GM23338 (cell line): ENCODE measurements around the gene DROSHA. TPM values are rescaled to one million over a fixed set of nuclear protein-coding genes. Genes with fewer than 3 reads are reported as not detected.

ENCODE experiments used
- ATAC-seq: fragments of 200-7000 bp; cut with Tn5 transposase; 3 replicates; pipeline ENCODE4 v1.9.1; 2020
- DNase-seq: peaks from one replicate; pipeline ENCODE4 v3.0.0-alpha.2; 2015; ENCODE audit warnings: low spot score
- H2AFZ ChIP-seq: fragments of 200-600 bp; sonication (generic); 2 replicates; pipeline ENCODE4 v1.8.0; 2016; ENCODE audit warnings: antibody characterized with exemption, mild to moderate bottlenecking, moderate library complexity
- H3F3A ChIP-seq: fragments of 200-600 bp; sonication (generic); replicated peaks from 2 replicates; pipeline ENCODE4 v1.8.0; 2017; ENCODE audit warnings: antibody characterized with exemption, mixed run types, low read depth
- H3K27ac ChIP-seq: fragments of 200-600 bp; sonication (generic); 2 replicates; pipeline ENCODE4 v1.6.1; 2016; ENCODE audit warnings: low read depth
- H3K27me3 ChIP-seq: fragments of 200-600 bp; sonication (generic); 2 replicates; pipeline ENCODE4 v1.8.0; 2016; ENCODE audit warnings: mild to moderate bottlenecking, mixed run types, moderate library complexity; ENCODE audit not compliant: insufficient read depth
- H3K36me3 ChIP-seq: fragments of 200-600 bp; sonication (generic); 2 replicates; pipeline ENCODE4 v1.8.0; 2016; ENCODE audit warnings: mild to moderate bottlenecking; ENCODE audit not compliant: insufficient read depth
- H3K4me1 ChIP-seq: fragments of 200-600 bp; sonication (generic); 2 replicates; pipeline ENCODE4 v1.8.0; 2016; ENCODE audit warnings: mild to moderate bottlenecking, moderate library complexity; ENCODE audit not compliant: insufficient read depth
- H3K4me2 ChIP-seq: fragments of 200-600 bp; sonication (generic); 2 replicates; pipeline ENCODE4 v1.7.1; 2017; ENCODE audit warnings: mixed run types
- H3K4me3 ChIP-seq: fragments of 200-600 bp; sonication (generic); 2 replicates; pipeline ENCODE4 v1.6.1; 2016; ENCODE audit warnings: mixed run types
- H3K79me2 ChIP-seq: fragments of 200-600 bp; sonication (generic); replicated peaks from 2 replicates; pipeline ENCODE4 v1.8.0; 2017; ENCODE audit warnings: mild to moderate bottlenecking; ENCODE audit not compliant: insufficient read depth
- H3K9me2 ChIP-seq: fragments of 200-600 bp; sonication (generic); 2 replicates; pipeline ENCODE4 v1.8.0; 2017; ENCODE audit not compliant: insufficient read depth
- H4K20me1 ChIP-seq: fragments of 200-600 bp; sonication (generic); replicated peaks from 2 replicates; pipeline ENCODE4 v1.8.0; 2017; ENCODE audit warnings: mild to moderate bottlenecking; ENCODE audit not compliant: insufficient read depth
- H3K27ac Mint-ChIP-seq: 2 replicates; pipeline ENCODE4 v1.8.0; 2020; ENCODE audit warnings: inconsistent platforms, mild to moderate bottlenecking, moderate library complexity, mixed read lengths
- H3K27me3 Mint-ChIP-seq: 3 replicates; pipeline ENCODE4 v1.8.0; 2022; ENCODE audit warnings: low read depth, mild to moderate bottlenecking, moderate library complexity, mixed read lengths, inconsistent platforms; ENCODE audit not compliant: insufficient read depth, poor library complexity
- H3K36me3 Mint-ChIP-seq: 3 replicates; pipeline ENCODE4 v1.8.0; 2021; ENCODE audit warnings: low read depth, mild to moderate bottlenecking, inconsistent platforms, moderate library complexity, mixed read lengths
- H3K4me1 Mint-ChIP-seq: 3 replicates; pipeline ENCODE4 v1.8.0; 2020; ENCODE audit warnings: mild to moderate bottlenecking, inconsistent platforms, mixed read lengths
- H3K4me3 Mint-ChIP-seq: 3 replicates; pipeline ENCODE4 v1.8.0; 2021; ENCODE audit warnings: moderate library complexity, mild to moderate bottlenecking, inconsistent platforms, mixed read lengths
- H3K9me3 Mint-ChIP-seq: 3 replicates; pipeline ENCODE4 v1.8.0; 2020; ENCODE audit warnings: moderate library complexity, mild to moderate bottlenecking, inconsistent platforms, mixed read lengths
- CREB1 ChIP-seq: fragments of 250-450 bp; sonication (Bioruptor Pico); IDR thresholded peaks from 2 replicates; pipeline ENCODE4 v1.5.0; 2020; ENCODE audit warnings: low read depth, mild to moderate bottlenecking, moderate library complexity
- ETS1 ChIP-seq: IDR thresholded peaks from 2 replicates; pipeline ENCODE4 v1.6.1; 2016; ENCODE audit warnings: antibody characterized with exemption
- EZH2 ChIP-seq: fragments of 200-600 bp; sonication (generic); IDR thresholded peaks from one replicate; pipeline ENCODE4 v1.8.0; 2017; ENCODE audit warnings: antibody characterized with exemption, mild to moderate bottlenecking, low read depth; ENCODE audit not compliant: unreplicated experiment
- JUNB ChIP-seq: IDR thresholded peaks from one replicate; pipeline ENCODE4 v1.6.1; 2016; ENCODE audit warnings: antibody characterized with exemption; ENCODE audit not compliant: unreplicated experiment
- NANOG ChIP-seq: IDR thresholded peaks from 2 replicates; pipeline ENCODE4 v1.6.1; 2016; ENCODE audit warnings: antibody characterized with exemption, borderline replicate concordance
- POLR2AphosphoS5 ChIP-seq: IDR thresholded peaks from 2 replicates; pipeline ENCODE4 v1.6.1; 2016; ENCODE audit warnings: antibody characterized with exemption, low read depth
- REST ChIP-seq: IDR thresholded peaks from one replicate; pipeline ENCODE4 v1.6.1; 2018; ENCODE audit warnings: antibody characterized with exemption; ENCODE audit not compliant: unreplicated experiment
- STAT1 ChIP-seq: IDR thresholded peaks from one replicate; pipeline ENCODE4 v1.6.1; 2016; ENCODE audit warnings: antibody characterized with exemption; ENCODE audit not compliant: unreplicated experiment
- ZNF114 ChIP-seq: fragments of 250-450 bp; sonication (Bioruptor Pico); IDR thresholded peaks from 2 replicates; pipeline ENCODE4 v1.5.0; 2020; ENCODE audit warnings: mild to moderate bottlenecking, moderate library complexity
- ZNF331 ChIP-seq: fragments of 250-450 bp; sonication (Bioruptor Pico); IDR thresholded peaks from 2 replicates; pipeline ENCODE4 v1.5.0; 2020; ENCODE audit warnings: low read depth, mild to moderate bottlenecking, moderate library complexity
- ZNF462 ChIP-seq: fragments of 250-450 bp; sonication (Bioruptor Pico); IDR thresholded peaks from 2 replicates; pipeline ENCODE4 v1.5.0; 2020; ENCODE audit warnings: mild to moderate bottlenecking, moderate library complexity
- polyA plus RNA-seq: library from polyadenylated mRNA; unstranded; fragments of >200 nt; fragmentation: Nextera tagmentation; extraction: Ambion mirVana; gene quantifications from 2 replicates; pipeline ENCODE4 v1.2.1, GENCODE V29; 2016
- total RNA-seq: library from RNA; depleted of rRNA; stranded (reverse); fragments of >200 nt; shearing (Covaris generic); gene quantifications from 2 replicates; pipeline ENCODE4 v1.2.3, GENCODE V29; 2014
- TF ChIP-seq, protein P1 (sequence below), 2 experiments: fragments of 200-600 bp in 1 of 2; sonication (generic) in 1 of 2; conservative IDR thresholded peaks; 2 replicates each; pipeline versions ENCODE4 v1.5.1 to v1.6.1; 2016 to 2017; ENCODE audit warnings: antibody characterized with exemption in 2 of 2, low read depth in 2 of 2, mild to moderate bottlenecking in 2 of 2, moderate library complexity in 1 of 2

DROSHA gene
- total and polyA plus RNA-seq, 2 experiments from 2014 or later = 70.6 to 87.8 TPM

GRCh38 chr5:31464081-31464480, 67.8 kb downstream of the DROSHA start (continued):
- no peak for TF ChIP-seq ZNF462 (CRISPR knock-in tag)

- TF ChIP-seq EZH2 = no peak
- no peak for TF ChIP-seq ZNF331
- TF ChIP-seq REST = no peak
- no peak for TF ChIP-seq NANOG
- TF ChIP-seq JUNB = no peak
- no peak for TF ChIP-seq STAT1
- no peak for TF ChIP-seq POLR2AphosphoS5
- no peak for TF ChIP-seq ZNF114
- TF ChIP-seq ETS1 = no peak
- TF ChIP-seq CREB1 (CRISPR knock-in tag) = no peak
- TF ChIP-seq, protein P1, sequence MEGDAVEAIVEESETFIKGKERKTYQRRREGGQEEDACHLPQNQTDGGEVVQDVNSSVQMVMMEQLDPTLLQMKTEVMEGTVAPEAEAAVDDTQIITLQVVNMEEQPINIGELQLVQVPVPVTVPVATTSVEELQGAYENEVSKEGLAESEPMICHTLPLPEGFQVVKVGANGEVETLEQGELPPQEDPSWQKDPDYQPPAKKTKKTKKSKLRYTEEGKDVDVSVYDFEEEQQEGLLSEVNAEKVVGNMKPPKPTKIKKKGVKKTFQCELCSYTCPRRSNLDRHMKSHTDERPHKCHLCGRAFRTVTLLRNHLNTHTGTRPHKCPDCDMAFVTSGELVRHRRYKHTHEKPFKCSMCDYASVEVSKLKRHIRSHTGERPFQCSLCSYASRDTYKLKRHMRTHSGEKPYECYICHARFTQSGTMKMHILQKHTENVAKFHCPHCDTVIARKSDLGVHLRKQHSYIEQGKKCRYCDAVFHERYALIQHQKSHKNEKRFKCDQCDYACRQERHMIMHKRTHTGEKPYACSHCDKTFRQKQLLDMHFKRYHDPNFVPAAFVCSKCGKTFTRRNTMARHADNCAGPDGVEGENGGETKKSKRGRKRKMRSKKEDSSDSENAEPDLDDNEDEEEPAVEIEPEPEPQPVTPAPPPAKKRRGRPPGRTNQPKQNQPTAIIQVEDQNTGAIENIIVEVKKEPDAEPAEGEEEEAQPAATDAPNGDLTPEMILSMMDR (conservative IDR thresholded peaks at IDR 0.05; ENCODE audit: low read depth in 2 of 2) = no peak
- DNase-seq = no peak
- Mint-ChIP-seq H3K27ac (no peak overlapping the region), H3K36me3 (peaks cover 89% of the 10 kb centered on the region), H3K9me3 (peaks cover 26% of the 10 kb centered on the region; the same call in 2 of the 3 replicates), H3K4me3 (no peak overlapping the region), H3K27me3 (no peaks in the 10 kb centered on the region), H3K4me1 (no peaks in the 10 kb centered on the region)
- Histone ChIP-seq H2AFZ (no peak overlapping the region), H4K20me1 (no peaks in the 10 kb centered on the region), H3K4me1 (no peaks in the 10 kb centered on the region), H3F3A (no peaks in the 10 kb centered on the region), H3K4me3 (no peak overlapping the region), H3K79me2 (no peaks in the 10 kb centered on the region), H3K27ac (no peak overlapping the region), H3K36me3 (peaks cover 38% of the 10 kb centered on the region), H3K4me2 (no peak overlapping the region), H3K9me2 (no peaks in the 10 kb centered on the region), H3K27me3 (no peaks in the 10 kb centered on the region)
- ATAC-seq = no peak
These were observed 68.5 kb downstream of the DROSHA start for GRCh38 chr5:31463351-31463750.
